ENCODE results near the gene PRKCE.

The PRKCE gene

GRCh38 chr2:45729753-45730512, 78.5 kb downstream of the PRKCE start:
- DNase-seq: no peak

GRCh38 chr2:45731141-45731540, 79.7 kb downstream of the PRKCE start:
- DNase-seq: no peak

- DNase-seq: no peak
Measured at GRCh38 chr2:45732436-45732835, 81.0 kb downstream of the PRKCE start.

- DNase-seq: no peak
Measured at GRCh38 chr2:45732946-45733345, 81.5 kb downstream of the PRKCE start.

- DNase-seq: no peak
Measured at GRCh38 chr2:45734336-45734735, 82.9 kb downstream of the PRKCE start.

GRCh38 chr2:45734952-45735351, 83.5 kb downstream of the PRKCE start:
- DNase-seq: no peak

- no peak for DNase-seq
Measured at GRCh38 chr2:45736757-45737704, 85.6 kb downstream of the PRKCE start.

GRCh38 chr2:45739796-45740485, 88.5 kb downstream of the PRKCE start:
- no peak for DNase-seq

- peak; percentile 59 for DNase-seq
Measured at GRCh38 chr2:45741161-45741850, 89.8 kb downstream of the PRKCE start.

- no peak for DNase-seq
Measured at GRCh38 chr2:45743531-45744396, 92.3 kb downstream of the PRKCE start.

- no peak for DNase-seq
Measured at GRCh38 chr2:45745231-45745630, 93.8 kb downstream of the PRKCE start.

- no peak for DNase-seq
Measured at GRCh38 chr2:45746888-45747287, 95.4 kb downstream of the PRKCE start.

- DNase-seq: no peak
Measured at GRCh38 chr2:45747363-45747762, 95.9 kb downstream of the PRKCE start.

GRCh38 chr2:45748239-45748638, 96.8 kb downstream of the PRKCE start:
- no peak for DNase-seq

- DNase-seq: no peak
Measured at GRCh38 chr2:45750001-45750400, 98.5 kb downstream of the PRKCE start.

GRCh38 chr2:45750484-45750883, 99.0 kb downstream of the PRKCE start:
- DNase-seq: no peak

GRCh38 chr2:45753381-45753780, 101.9 kb downstream of the PRKCE start:
- DNase-seq: no peak

GRCh38 chr2:45754131-45755010, 102.9 kb downstream of the PRKCE start:
- peak; percentile 50 for DNase-seq

GRCh38 chr2:45755585-45756335, 104.3 kb downstream of the PRKCE start:
- no peak for DNase-seq

- no peak for DNase-seq
Measured at GRCh38 chr2:45758018-45758417, 106.5 kb downstream of the PRKCE start.

Measured in NCI-H446 treated with DMSO at 0.1 percent for 48 hours (cell line).